H1 (cell line): ENCODE results near the gene RAD51B. TPM values are rescaled to one million over a fixed set of nuclear protein-coding genes. Genes with fewer than 3 reads are reported as not detected.

Source experiments
- CTCF ChIA-PET: fragments of 300-600 bp; sonication (Branson Sonifier 250); formaldehyde crosslinking; loops from one replicate; lab custom pipeline; 2021; ENCODE audit not compliant: partially characterized antibody; lab: Charles Lee
- POLR2A ChIA-PET: fragments of 300-600 bp; sonication (Branson Sonifier 250); formaldehyde crosslinking; loops from one replicate; lab custom pipeline; 2021; ENCODE audit warnings: inconsistent platforms; ENCODE audit not compliant: partially characterized antibody; lab: Charles Lee
- DNase-seq, 2 experiments: peaks; one replicate each; pipeline versions ENCODE4 v3.0.0 to v3.0.0-alpha.2; 2010 to 2022; ENCODE audit warnings: low spot score in 2 of 2, low read depth in 1 of 2, mixed read lengths in 1 of 2
- FAIRE-seq: peaks from 2 replicates; lab custom pipeline; 2011; peaks lifted over from hg19 to GRCh38; lab: Jason Lieb, UNC
- H2AFZ ChIP-seq: 2 replicates; pipeline ENCODE4 v1.8.1; 2012; ENCODE audit warnings: low read length, inconsistent platforms
- H2AK5ac ChIP-seq: 2 replicates; pipeline ENCODE4 v1.6.1; 2013; ENCODE audit warnings: low read depth, low read length
- H2BK120ac ChIP-seq: replicated peaks from 2 replicates; pipeline ENCODE3; 2013; ENCODE audit warnings: low read depth, low read length, inconsistent platforms
- H2BK12ac ChIP-seq: 2 replicates; pipeline ENCODE4 v1.6.1; 2013; ENCODE audit warnings: low read depth, low read length
- H2BK15ac ChIP-seq: 2 replicates; pipeline ENCODE4 v1.6.1; 2013; ENCODE audit warnings: low read length
- H2BK20ac ChIP-seq: 2 replicates; pipeline ENCODE4 v1.6.1; 2013; ENCODE audit warnings: low read length
- H2BK5ac ChIP-seq: 2 replicates; pipeline ENCODE4 v1.6.1; 2013; ENCODE audit warnings: low read depth, low read length
- H3K14ac ChIP-seq: 2 replicates; pipeline ENCODE4 v1.6.1; 2013; ENCODE audit warnings: inconsistent platforms; ENCODE audit not compliant: insufficient read length
- H3K18ac ChIP-seq: 2 replicates; pipeline ENCODE4 v1.6.1; 2013; ENCODE audit warnings: low read length; ENCODE audit errors: extremely low read depth
- H3K23ac ChIP-seq: 2 replicates; pipeline ENCODE4 v1.6.1; 2013; ENCODE audit warnings: inconsistent platforms; ENCODE audit not compliant: insufficient read length
- H3K23me2 ChIP-seq: 2 replicates; pipeline ENCODE4 v1.6.1; 2013; ENCODE audit warnings: low read depth, low read length
- H3K27ac ChIP-seq: 2 replicates; pipeline ENCODE4 v1.6.1; 2011; ENCODE audit warnings: low read depth, low read length, inconsistent platforms
- H3K27me3 ChIP-seq, 4 experiments: replicated peaks in 1 of 4; 1 replicate in 1 of 4; 2 replicates in 3 of 4; pipeline versions ENCODE4 v1.6.1 to v1.8.1; 2011 to 2013; ENCODE audit warnings: low read length in 3 of 4, mild to moderate bottlenecking in 3 of 4, inconsistent platforms in 2 of 4, mixed read lengths in 2 of 4, moderate library complexity in 1 of 4; ENCODE audit not compliant: control insufficient read depth in 3 of 4, insufficient read depth in 3 of 4; ENCODE audit errors: extremely low read depth in 1 of 4
- H3K36me3 ChIP-seq, 4 experiments: 2 replicates each; pipeline versions ENCODE4 v1.6.1 to v1.8.1; 2011 to 2013; ENCODE audit warnings: mild to moderate bottlenecking in 4 of 4, low read length in 3 of 4, moderate library complexity in 2 of 4, control low read depth in 1 of 4, inconsistent platforms in 1 of 4; ENCODE audit not compliant: insufficient read depth in 4 of 4, control insufficient read depth in 2 of 4
- H3K4ac ChIP-seq: replicated peaks from 2 replicates; pipeline ENCODE3; 2013; ENCODE audit warnings: low read length, low read depth, mixed read lengths, inconsistent platforms; ENCODE audit not compliant: insufficient read length
- H3K4me1 ChIP-seq, 4 experiments: replicated peaks in 1 of 4; 1 replicate in 1 of 4; 2 replicates in 3 of 4; pipeline versions ENCODE4 v1.6.1 to v1.8.1; 2011 to 2013; ENCODE audit warnings: low read length in 3 of 4, inconsistent platforms in 2 of 4, mixed read lengths in 1 of 4; ENCODE audit not compliant: insufficient read depth in 4 of 4, control insufficient read depth in 3 of 4
- H3K4me2 ChIP-seq, 2 experiments: 2 replicates each; pipeline versions ENCODE4 v1.6.1 to v1.8.1; 2011 to 2013; ENCODE audit warnings: low read depth in 2 of 2, low read length in 2 of 2, control low read depth in 1 of 2, inconsistent platforms in 1 of 2, mild to moderate bottlenecking in 1 of 2; ENCODE audit not compliant: insufficient read depth in 1 of 2
- H3K4me3 ChIP-seq, 4 experiments: fragments of 200-600, 300-600 bp in 1 of 4; sonication (generic), shearing (Covaris generic), sonication (Bioruptor Twin) in 1 of 4; 2 replicates each; pipeline versions ENCODE4 v1.5.1 to v1.8.1; 2011 to 2016; ENCODE audit warnings: low read length in 4 of 4, low read depth in 3 of 4, control low read depth in 2 of 4, inconsistent platforms in 2 of 4, mild to moderate bottlenecking in 2 of 4, mixed read lengths in 1 of 4, moderate library complexity in 1 of 4; ENCODE audit not compliant: insufficient read depth in 2 of 4; ENCODE audit errors: extremely low read depth in 1 of 4
- H3K56ac ChIP-seq: replicated peaks from 2 replicates; pipeline ENCODE3; 2013; ENCODE audit warnings: low read depth, mild to moderate bottlenecking, mixed read lengths, low read length, inconsistent platforms; ENCODE audit not compliant: insufficient read length
- H3K79me1 ChIP-seq: 2 replicates; pipeline ENCODE4 v1.6.1; 2013; ENCODE audit warnings: low read depth, low read length, control low read depth
- H3K79me2 ChIP-seq, 2 experiments: 2 replicates each; pipeline versions ENCODE4 v1.6.1 to v1.8.1; 2012 to 2013; ENCODE audit warnings: low read length in 2 of 2, mild to moderate bottlenecking in 2 of 2, inconsistent platforms in 1 of 2; ENCODE audit not compliant: insufficient read depth in 2 of 2, control insufficient read depth in 1 of 2
- H3K9ac ChIP-seq, 4 experiments: replicated peaks in 1 of 4; 1 replicate in 1 of 4; 2 replicates in 3 of 4; pipeline versions ENCODE4 v1.6.1 to v1.8.1; 2011 to 2013; ENCODE audit warnings: low read depth in 3 of 4, low read length in 3 of 4, control low read depth in 2 of 4, mild to moderate bottlenecking in 2 of 4, moderate library complexity in 2 of 4, inconsistent platforms in 1 of 4; ENCODE audit errors: extremely low read depth in 1 of 4
- H3K9me3 ChIP-seq, 2 experiments: 2 replicates each; pipeline versions ENCODE4 v1.6.1 to v1.8.1; 2012 to 2013; ENCODE audit warnings: mild to moderate bottlenecking in 2 of 2, moderate library complexity in 2 of 2, control low read depth in 1 of 2, inconsistent platforms in 1 of 2, low read depth in 1 of 2, low read length in 1 of 2, mixed read lengths in 1 of 2; ENCODE audit not compliant: insufficient read depth in 2 of 2
- H4K20me1 ChIP-seq, 2 experiments: replicated peaks in 1 of 2; 2 replicates each; pipeline versions ENCODE3 to v1.8.1; 2011 to 2013; ENCODE audit warnings: inconsistent platforms in 2 of 2, low read length in 2 of 2, mild to moderate bottlenecking in 1 of 2; ENCODE audit not compliant: insufficient read depth in 2 of 2, control insufficient read depth in 1 of 2
- H4K5ac ChIP-seq: 2 replicates; pipeline ENCODE4 v1.6.1; 2013; ENCODE audit warnings: low read length, low read depth, mixed read lengths, inconsistent platforms; ENCODE audit not compliant: insufficient read length
- H4K8ac ChIP-seq: 2 replicates; pipeline ENCODE4 v1.8.0; 2013; ENCODE audit warnings: mild to moderate bottlenecking, moderate library complexity, low read length, inconsistent platforms; ENCODE audit not compliant: insufficient read depth; ENCODE audit errors: extremely low read depth
- H4K91ac ChIP-seq: replicated peaks from 2 replicates; pipeline ENCODE3; 2013; ENCODE audit warnings: low read length, mixed read lengths, inconsistent platforms; ENCODE audit not compliant: insufficient read length
- RAD21 ChIP-seq, 2 experiments: IDR thresholded peaks in 1 of 2; conservative IDR thresholded peaks in 1 of 2; 2 replicates each; pipeline ENCODE4 v1.6.1; 2011; ENCODE audit warnings: low read depth in 2 of 2, low read length in 2 of 2, improper control_type of control experiment in 1 of 2, inconsistent platforms in 1 of 2, mild to moderate bottlenecking in 1 of 2, moderate library complexity in 1 of 2
- WGBS, 2 experiments: shearing (Covaris generic) in 1 of 2; methylation state at CpG; one replicate each; pipeline versions ENCODE4 v1.1.6 to v1.1.7; 2013 to 2015; ENCODE audit warnings: low lambda C conversion rate in 2 of 2, mixed read lengths in 2 of 2, inconsistent platforms in 1 of 2, low coverage in 1 of 2, missing lambda C conversion rate in 1 of 2; ENCODE audit not compliant: insufficient replicate concordance in 2 of 2, insufficient coverage in 1 of 2, insufficient read length in 1 of 2; ENCODE audit errors: extremely low coverage in 1 of 2, missing lambda C conversion rate in 1 of 2; 5-methylcytosine and 5-hydroxymethylcytosine counted together
- polyA plus RNA-seq, 7 experiments: library from polyadenylated mRNA; depleted of rRNA in 3 of 7; stranded (reverse) in 5 of 7; unstranded in 2 of 7; fragments of >200 nt in 5 of 7; fragments of 200-250 nt in 2 of 7; gene quantifications; 1 replicate in 5 of 7; 2 replicates in 1 of 7; 4 replicates in 1 of 7; pipeline versions ENCODE4 v1.2.1 to v1.2.3, GENCODE V29; 2011 to 2013; ENCODE audit warnings: missing spikeins in 2 of 7, mixed read lengths in 2 of 7
- total RNA-seq: library from RNA; stranded (reverse); fragmentation: NEBNext Ultra II Directional; extraction: Animal tissue kit (Norgen Biotek cat#: 25700); gene quantifications from 2 replicates; pipeline ENCODE4 v1.2.1, GENCODE V29; 2021
- TF ChIP-seq, protein P1 (sequence below): IDR thresholded peaks from 2 replicates; pipeline ENCODE4 v1.6.1; 2011; ENCODE audit warnings: low read depth, mild to moderate bottlenecking, low read length; ENCODE audit not compliant: insufficient read depth
- TF ChIP-seq, protein P2 (sequence below), 3 experiments: IDR thresholded peaks; 1 replicate in 2 of 3; 2 replicates in 1 of 3; pipeline versions ENCODE4 v1.5.1 to v1.6.1; 2011; ENCODE audit warnings: low read length in 3 of 3, mild to moderate bottlenecking in 3 of 3, inconsistent platforms in 2 of 3, low read depth in 1 of 3, moderate library complexity in 1 of 3; ENCODE audit not compliant: insufficient read depth in 1 of 3; ENCODE audit errors: control extremely low read depth in 1 of 3

The RAD51B gene
- total and polyA plus RNA-seq, 2 of the 8 experiments (the other 6 are each of a cell fraction or from before 2014, with no cell fraction given): 3.9 to 14.9 TPM

DNA sequence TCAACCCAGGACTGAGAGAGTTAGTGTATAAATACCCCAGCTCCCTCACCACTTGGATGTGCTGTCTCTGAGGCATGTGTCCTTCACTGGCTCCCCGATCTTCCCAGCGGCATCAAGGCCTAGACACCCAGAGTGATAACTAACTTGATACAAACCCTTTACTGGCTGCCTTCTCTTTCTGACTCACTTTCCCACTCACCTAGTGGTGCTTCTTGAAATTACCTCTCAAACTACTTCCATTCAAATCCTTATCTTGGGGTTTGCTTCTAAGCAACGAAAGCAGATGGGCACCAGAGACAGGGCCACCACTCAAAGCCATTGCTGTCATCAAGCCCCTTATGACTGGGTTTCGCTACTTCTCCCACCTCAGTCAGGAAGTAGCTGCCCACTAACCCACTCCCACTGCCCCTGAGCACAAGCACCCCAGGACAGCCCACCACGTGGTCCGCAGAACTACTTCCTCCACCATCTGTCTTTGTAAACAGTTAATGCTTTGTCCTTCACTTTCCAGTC is 956.1 kb downstream of the RAD51B start:
- ChIA-PET POLR2A (interaction anchor here (1.5 to 19.6 kb wide), 3 partner anchors 13 to 41 kb away, joined by 3 to 197 read pairs (median 4); partner anchors contain the start of gene ZFP36L1), CTCF (interaction anchor here (0.8 to 4.1 kb wide), 18 partner anchors 9 to 842 kb away, joined by 3 to 31 read pairs (median 6); no protein-coding TSS in a partner anchor)
- H2BK5ac ChIP-seq: no peak overlapping the region
- H3K4ac ChIP-seq: no peak overlapping the region
- no peak for DNase-seq
- H3K27me3 ChIP-seq: no peaks in the 10 kb centered on the region
- no peaks in the 10 kb centered on the region; a peak in 1 of 8 replicates for H3K36me3 ChIP-seq
- H4K20me1 ChIP-seq: no peaks in the 10 kb centered on the region
- H2BK120ac ChIP-seq: no peak overlapping the region
- no peaks in the 10 kb centered on the region for H3K23me2 ChIP-seq
- H3K79me2 ChIP-seq: no peaks in the 10 kb centered on the region
- TF ChIP-seq, protein P1, sequence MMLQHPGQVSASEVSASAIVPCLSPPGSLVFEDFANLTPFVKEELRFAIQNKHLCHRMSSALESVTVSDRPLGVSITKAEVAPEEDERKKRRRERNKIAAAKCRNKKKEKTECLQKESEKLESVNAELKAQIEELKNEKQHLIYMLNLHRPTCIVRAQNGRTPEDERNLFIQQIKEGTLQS: no peak
- TF ChIP-seq RAD21 (IDR thresholded peaks at IDR 0.05 in 1 of 2, conservative IDR thresholded peaks at IDR 0.05 in 1 of 2; ENCODE audit: low read depth in 2 of 2, low read length in 2 of 2): peak; percentile 41 to 57
- TF ChIP-seq, protein P2, sequence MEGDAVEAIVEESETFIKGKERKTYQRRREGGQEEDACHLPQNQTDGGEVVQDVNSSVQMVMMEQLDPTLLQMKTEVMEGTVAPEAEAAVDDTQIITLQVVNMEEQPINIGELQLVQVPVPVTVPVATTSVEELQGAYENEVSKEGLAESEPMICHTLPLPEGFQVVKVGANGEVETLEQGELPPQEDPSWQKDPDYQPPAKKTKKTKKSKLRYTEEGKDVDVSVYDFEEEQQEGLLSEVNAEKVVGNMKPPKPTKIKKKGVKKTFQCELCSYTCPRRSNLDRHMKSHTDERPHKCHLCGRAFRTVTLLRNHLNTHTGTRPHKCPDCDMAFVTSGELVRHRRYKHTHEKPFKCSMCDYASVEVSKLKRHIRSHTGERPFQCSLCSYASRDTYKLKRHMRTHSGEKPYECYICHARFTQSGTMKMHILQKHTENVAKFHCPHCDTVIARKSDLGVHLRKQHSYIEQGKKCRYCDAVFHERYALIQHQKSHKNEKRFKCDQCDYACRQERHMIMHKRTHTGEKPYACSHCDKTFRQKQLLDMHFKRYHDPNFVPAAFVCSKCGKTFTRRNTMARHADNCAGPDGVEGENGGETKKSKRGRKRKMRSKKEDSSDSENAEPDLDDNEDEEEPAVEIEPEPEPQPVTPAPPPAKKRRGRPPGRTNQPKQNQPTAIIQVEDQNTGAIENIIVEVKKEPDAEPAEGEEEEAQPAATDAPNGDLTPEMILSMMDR (IDR thresholded peaks at IDR 0.05; ENCODE audit: control extremely low read depth in 1 of 3, insufficient read depth in 1 of 3, low read depth in 1 of 3, low read length in 3 of 3): peak in 2 of 3 experiments; percentile 26 to 48; a peak in 2 of 4 replicates
- no peak overlapping the region for H4K91ac ChIP-seq
- H4K5ac ChIP-seq: no peak overlapping the region
- H2BK20ac ChIP-seq: 0 out of 2 replicates have a peak overlapping the region, but pooled peaks have one; percentile 34
- peaks cover 0 to 5% (median 0%) of the 10 kb centered on the region in 4 experiments; a peak in 2 of 7 replicates for H3K4me1 ChIP-seq
- no peak overlapping the region for H2BK15ac ChIP-seq
- H3K56ac ChIP-seq: no peak overlapping the region
- peak overlapping the region; percentile 30; the same call in 1 of the 2 replicates for H2BK12ac ChIP-seq
- no peak overlapping the region for H3K4me3 ChIP-seq
- no peak overlapping the region for H2AK5ac ChIP-seq
- H4K8ac ChIP-seq: no peak overlapping the region
- FAIRE-seq: peak; percentile 58
- no peak overlapping the region for H3K23ac ChIP-seq
- 0 out of 2 replicates have a peak overlapping the region, but pooled peaks have one; percentile 51 for H2AFZ ChIP-seq
- H3K27ac ChIP-seq: no peak overlapping the region
- H3K4me2 ChIP-seq: no peak overlapping the region
- no peaks in the 10 kb centered on the region for H3K9me3 ChIP-seq
- H3K79me1 ChIP-seq: no peaks in the 10 kb centered on the region
- no peak overlapping the region for H3K9ac ChIP-seq
- H3K18ac ChIP-seq: no peak overlapping the region
- no peak overlapping the region for H3K14ac ChIP-seq
- 92% methylated on average over 6 of the region's 6 CpGs; no CpG with 5 or more reads in 1 of the 2 experiments for WGBS, 2 experiments
